Activated CD4-positive, alpha-beta T cell treated with anti-CD3 and anti-CD28 coated beads, Interleukin-2, amount 50 U/mL, for 24 hours (primary cell): ENCODE results near the gene FEM1A.
"Not testable (repeated sequence)": the region's sequence is repeated elsewhere in the genome, so short reads cannot be mapped to it uniquely, and the experiment has no call there.

Experiments used
- DNase-seq, 2 donors: peaks; one replicate each; pipeline ENCODE4 v3.0.0-alpha.2; 2020; ENCODE audit warnings: low read depth in 1 of 2, low spot score in 1 of 2

FEM1A gene

DNA sequence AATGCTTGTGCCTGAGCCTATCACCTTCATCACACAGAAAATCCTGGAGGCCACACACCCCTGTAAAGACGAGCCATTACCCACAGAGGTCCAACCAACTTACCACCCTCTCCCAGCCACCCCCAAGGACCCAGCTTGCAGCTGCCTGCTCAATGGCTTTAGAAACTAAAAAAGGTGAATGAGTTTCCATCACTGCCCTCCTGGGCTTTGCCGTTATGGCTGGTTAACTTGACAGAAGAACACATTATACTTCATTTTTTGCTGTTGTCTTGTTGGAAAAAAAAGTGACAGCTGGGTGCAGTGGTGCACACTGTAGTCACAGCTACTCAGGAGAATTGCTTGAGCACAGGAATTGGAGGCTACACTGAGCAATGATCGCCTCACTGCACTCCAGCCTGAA, 17.4 kb upstream of the FEM1A start:
- no peak for DNase-seq

DNA sequence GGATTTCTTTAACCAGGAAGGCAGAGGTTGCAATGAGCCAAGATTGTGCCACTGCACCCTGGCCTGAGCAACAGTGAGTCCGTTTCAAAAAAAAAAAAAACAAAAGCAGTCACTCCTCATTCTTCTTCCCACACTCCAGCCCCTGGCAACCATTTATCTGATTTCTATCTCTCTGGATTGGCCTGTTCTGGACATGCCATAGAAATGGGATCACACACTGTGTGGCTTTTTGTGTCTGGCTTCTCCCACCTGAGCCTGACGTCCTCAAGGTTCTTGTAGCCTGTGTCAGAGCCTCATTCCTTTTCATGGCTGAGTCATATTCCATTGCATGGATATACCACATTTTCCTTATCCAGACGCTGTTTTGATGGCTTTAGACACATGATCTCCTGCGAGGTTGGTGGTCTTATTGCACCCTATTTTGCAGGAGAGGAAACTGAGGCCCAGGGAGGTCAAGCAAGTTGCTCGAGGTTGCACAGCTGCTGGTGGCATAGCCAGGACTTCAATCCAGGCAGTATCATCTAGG, 15.8 kb upstream of the FEM1A start:
- no peak for DNase-seq

DNA sequence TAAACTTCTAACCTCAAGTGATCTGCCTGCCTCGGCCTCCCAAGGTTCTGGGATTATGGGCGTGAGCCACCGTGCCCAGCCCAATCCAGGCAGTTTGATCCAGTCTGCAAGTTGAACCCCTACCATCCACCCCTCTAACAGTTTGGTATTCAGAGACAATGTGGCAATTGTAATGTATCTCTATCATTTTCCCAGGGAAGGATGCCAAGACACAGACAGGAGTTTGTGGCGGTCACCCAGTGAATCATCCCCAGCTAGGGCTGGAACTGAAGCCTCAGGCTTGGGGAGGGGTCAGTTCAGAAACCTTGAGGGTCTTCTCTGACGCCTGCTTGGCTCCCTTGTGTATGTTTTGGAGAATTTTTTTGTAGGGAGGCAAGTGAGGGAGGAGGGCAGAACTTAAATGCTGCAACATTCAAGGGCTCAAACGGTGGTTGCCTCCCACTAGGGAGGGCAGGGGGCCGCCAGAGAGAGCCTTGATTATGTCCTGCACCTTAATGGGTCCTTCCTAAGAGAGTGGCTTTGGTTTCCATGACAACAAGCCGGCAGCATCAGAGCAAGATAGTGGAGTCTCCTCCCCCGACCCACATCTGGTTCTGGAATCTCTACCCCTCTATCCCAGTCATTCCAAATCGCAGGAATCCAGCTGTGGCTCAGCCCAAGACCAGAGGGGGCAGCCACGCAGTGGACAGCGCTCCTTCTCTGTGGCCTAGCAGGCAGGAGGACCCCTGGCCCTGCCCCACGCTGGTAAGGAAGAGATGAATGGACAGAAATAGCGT, 14.9 kb upstream of the FEM1A start:
- no peak for DNase-seq

DNA sequence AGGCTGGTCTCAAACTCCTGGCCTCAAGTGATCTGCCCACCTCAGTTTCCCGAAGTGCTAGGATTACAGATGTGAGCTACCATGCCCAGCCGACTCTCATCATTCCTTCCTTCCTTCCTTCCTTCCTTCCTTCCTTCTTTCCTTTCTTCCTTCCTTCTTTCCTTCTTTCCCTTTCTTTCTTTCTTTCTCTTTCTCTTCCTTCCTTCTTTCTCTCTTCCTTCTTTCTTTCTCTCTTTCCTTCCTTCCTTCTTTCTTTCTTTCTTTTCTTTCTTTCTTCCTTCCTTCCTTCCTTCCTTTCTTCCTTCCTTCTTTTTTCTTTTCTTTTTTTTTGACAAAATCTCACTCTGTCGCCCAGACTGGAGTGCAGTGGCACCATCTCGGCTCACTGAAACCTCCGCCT, 13.4 kb upstream of the FEM1A start:
- DNase-seq = not testable (repeated sequence)

DNA sequence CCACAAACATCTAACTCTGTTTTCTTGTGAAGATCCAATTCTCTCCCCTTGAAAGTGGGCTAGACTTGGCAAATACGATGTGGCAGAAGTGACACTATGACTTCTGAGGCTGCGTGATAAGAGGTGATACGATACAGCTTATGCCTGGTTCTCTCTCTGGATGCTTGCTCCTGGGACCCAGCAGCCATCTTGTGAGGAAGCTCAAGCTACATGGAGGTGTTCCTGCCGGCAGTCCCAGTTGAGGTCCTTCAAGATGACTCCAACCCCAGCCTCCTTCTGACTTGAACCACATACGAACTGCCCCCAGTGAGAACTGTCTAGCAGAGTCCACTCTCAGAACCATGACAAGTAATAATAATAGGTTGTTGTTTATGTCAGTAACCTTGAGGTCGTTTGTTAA, 10.7 kb upstream of the FEM1A start:
- DNase-seq = no peak

DNA sequence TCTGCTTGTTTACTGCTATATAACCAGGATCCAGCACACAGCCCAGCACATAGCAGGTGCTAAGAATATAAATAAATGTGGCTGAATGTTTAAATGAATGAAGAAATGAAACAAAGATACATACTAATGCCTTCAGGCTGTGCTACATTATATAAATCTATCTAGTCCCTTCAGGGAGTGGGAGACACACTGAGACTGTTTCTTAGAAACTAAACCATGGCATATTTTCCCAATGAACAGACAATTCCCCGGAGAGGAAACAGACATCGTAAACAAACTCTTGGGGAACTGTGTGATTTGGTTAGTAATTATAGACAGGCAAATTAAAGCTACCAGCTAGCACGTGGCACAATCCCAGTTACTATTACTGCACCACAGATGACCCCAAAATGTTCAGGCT, 9.7 kb upstream of the FEM1A start:
- DNase-seq = no peak

DNA sequence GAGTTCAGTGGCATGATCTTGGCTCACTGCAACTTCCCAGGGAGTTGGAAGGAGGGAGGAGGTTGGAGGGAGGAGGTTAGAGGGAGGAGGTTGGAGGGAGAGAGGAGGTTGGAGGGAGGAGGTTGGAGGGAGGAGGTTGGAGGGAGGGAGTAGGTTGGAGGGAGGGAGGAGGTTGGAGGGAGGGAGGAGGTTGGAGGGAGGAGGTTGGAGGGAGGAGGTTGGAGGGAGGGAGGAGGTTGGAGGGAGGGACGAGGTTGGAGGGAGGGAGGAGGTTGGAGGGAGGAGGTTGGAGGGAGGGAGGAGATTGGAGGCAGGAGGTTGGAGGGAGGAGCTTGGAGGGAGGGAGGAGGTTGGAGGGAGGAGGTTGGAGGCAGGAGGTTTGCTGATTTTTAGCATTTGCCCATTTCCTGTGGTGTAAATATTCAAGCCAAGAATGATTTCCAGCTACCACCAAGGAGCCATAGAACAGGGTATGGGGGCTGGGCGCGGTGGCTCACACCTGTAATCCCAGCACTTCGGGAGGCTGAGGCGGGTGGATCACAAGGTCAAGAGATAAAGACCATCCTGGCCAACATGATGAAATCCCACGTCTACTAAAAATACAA, 5.0 kb upstream of the FEM1A start:
- not testable (repeated sequence) for DNase-seq

DNA sequence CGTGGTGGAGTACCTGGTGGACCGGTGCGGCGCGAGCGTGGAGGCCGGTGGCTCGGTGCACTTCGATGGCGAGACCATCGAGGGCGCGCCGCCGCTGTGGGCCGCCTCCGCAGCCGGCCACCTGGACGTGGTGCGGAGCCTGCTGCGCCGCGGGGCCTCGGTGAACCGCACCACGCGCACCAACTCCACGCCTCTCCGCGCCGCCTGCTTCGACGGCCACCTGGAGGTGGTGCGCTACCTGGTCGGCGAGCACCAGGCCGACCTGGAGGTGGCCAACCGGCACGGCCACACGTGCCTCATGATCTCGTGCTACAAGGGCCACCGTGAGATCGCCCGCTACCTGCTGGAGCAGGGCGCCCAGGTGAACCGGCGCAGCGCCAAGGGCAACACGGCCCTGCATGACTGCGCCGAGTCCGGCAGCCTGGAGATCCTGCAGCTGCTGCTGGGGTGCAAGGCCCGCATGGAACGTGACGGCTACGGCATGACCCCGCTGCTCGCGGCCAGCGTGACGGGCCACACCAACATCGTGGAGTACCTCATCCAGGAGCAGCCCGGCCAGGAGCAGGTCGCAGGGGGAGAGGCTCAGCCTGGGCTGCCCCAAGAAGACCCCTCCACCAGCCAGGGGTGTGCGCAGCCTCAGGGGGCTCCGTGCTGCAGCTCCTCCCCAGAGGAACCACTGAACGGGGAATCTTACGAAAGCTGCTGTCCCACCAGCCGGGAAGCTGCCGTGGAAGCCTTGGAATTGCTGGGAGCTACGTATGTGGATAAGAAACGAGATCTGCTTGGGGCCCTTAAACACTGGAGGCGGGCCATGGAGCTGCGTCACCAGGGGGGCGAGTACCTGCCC, 708 bp downstream of the FEM1A start:
- not testable (repeated sequence) for DNase-seq

DNA sequence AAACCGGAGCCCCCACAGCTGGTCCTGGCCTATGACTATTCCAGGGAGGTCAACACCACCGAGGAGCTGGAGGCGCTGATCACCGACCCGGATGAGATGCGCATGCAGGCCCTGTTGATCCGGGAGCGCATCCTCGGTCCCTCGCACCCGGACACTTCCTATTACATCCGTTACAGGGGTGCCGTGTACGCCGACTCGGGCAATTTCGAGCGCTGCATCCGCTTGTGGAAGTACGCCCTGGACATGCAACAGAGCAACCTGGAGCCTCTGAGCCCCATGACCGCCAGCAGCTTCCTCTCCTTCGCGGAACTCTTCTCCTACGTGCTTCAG, 1.3 kb downstream of the FEM1A start:
- DNase-seq = not testable (repeated sequence)

DNA sequence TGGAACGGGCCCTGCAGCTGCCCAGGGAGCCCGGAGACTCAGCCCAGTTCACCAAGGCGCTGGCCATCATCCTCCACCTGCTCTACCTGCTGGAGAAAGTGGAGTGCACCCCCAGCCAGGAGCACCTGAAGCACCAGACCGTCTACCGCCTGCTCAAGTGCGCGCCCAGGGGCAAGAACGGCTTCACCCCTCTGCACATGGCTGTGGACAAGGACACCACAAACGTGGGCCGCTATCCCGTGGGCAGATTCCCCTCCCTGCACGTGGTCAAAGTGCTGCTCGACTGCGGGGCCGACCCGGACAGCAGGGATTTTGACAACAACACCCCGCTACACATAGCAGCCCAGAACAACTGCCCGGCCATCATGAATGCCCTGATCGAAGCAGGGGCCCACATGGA, 1.7 kb downstream of the FEM1A start:
- not testable (repeated sequence) for DNase-seq

DNA sequence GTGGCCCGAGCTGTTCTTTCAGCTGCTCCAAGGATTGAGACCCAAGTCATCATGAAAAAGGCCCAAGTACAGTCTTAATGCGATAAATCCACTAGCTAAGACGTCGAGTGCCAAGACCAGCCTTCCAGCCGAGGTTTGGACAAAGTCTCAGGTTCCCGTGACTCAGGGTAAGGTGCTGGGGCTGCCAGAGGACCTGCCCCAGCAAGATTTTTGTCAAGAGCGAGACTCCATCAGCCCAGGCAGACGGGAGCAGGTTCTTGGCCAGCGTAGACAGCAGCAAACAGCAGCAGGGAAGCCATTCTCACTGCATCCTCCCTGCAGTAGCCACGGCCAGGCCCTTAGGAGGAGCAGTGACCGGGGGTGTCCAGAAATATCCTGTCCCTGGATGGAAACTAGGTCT, 3.4 kb downstream of the FEM1A start:
- no peak for DNase-seq

DNA sequence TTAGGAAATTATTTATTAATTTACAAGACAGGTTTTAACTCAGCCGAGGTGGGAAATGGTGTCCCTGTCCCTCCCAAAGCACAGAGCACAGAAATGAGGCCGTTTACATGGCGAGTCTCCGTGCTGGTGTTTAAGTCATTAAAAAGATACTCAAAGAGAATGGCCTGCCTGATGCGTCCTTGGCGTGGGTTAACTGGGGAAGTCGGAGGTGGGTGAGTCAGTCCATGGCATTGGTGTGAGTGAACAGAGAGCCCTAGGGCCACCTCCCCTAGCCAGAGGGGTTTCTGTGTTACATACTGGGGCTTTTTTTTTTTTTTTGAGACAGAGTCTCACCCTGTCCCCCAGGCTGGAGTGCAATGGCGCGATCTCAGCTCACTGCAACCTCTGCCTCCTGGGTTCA, 3.9 kb downstream of the FEM1A start:
- DNase-seq = no peak

DNA sequence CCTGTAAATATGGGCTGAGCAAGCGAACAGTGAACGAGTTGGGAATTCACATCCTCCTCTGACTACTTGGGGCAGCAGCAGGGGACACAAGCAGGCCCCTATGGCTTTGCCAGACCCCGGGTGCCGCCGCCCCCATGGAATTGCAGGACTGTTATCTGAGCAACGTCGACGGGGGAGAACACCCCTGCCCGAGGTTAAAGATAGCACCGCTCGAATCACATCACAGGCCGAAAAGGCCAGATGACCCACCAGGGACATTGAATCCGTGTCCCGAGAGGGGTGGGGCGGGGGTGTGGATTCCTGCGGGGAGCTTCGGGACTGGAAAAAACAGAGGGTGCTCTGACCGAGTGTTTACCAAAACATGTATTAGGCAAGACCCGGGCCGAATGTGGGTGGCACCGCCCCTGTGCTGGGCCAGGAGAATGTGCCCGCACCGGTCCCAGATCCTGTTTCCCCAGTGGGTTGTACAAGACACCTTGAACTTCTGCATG, 9.1 kb downstream of the FEM1A start:
- DNase-seq = no peak

DNA sequence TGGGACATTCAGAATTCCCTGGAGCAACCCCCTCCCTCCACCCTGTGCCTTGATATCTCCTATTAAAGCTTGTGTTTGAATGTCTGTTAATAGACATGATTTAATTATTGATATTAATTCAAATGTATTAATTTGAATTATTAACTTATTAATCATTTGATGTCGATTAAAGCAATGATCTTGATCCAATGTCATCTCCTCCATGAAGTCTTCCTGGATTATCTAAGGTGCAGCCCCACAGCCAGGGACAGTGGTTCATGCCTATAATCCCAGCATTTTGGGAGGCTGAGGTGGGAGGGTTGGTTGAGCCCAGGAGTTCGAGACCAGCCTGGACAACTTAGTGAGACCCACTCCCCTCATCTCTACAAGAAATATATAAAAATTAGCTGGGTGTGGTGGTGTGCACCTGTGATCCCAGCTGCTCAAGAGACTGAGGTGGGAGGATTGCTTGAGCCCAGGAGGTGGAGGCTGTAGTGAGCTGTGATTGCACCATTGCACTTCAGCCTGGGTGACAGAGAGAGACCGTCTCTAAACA, 9.6 kb downstream of the FEM1A start:
- DNase-seq = no peak

DNA sequence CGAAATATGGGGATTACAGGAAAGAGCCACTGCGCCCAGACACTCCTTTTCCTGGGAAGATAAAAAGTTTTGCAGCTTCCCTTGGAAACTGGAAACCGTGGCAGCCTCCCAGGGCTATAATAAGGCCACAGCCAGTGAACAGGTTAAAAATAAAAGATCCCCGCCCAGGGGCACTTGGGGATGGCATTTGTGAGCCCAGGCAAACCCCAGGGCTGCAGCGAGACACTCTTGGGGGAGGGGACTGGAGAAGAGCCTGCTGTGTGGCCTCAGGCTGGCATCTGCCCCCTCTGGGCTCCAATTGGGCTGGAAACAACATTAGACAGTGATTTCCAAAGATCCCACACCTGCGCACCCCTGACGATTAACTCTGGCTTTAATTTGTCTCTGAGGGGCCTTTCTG, 11.2 kb downstream of the FEM1A start:
- DNase-seq = no peak

DNA sequence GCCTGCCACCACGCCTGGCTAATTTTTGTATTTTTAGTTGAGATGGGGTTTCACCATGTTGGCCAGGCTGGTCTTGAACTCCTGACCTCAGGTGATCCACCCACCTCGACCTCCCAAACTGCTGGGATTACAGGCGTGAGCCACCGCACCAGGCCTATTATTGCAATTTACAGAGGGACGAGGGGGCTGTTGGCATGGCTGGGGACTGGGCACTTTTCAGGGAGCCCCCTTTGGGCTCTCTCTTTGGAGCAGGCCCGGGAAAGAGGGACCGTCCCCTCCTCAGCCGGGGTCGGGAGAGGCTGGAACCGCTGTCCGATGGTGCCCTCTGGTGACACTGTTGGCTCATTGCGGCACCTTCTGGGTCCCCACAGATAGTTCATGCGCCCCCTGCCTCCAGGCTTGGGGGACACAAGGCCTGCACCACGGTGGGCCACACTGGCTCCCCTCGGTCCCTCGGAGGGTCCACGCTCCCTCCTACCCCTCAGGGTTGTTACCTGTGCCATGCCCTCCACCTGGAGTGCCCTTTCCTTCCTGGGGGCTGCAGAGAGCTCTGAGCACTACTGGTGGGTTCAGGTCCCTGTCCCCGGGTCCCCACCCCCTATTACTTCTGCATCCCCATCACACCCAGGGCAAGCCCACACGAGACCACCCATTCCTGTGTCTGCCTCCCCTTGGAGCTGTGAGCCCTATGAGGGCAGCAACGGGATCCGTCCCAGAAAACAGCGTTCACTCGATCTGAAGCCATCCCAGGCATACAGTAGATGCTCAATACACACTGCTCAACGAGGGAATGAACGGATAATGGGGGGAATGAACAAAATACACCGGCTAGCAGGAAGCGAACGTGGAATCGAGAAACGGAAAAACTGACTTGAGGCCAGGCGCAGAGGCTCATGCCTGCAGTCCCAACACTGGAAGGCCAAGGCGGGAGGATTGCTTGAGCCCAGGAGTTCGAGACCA, 12.5 kb downstream of the FEM1A start:
- peak; percentile 33 to 49 for DNase-seq

DNA sequence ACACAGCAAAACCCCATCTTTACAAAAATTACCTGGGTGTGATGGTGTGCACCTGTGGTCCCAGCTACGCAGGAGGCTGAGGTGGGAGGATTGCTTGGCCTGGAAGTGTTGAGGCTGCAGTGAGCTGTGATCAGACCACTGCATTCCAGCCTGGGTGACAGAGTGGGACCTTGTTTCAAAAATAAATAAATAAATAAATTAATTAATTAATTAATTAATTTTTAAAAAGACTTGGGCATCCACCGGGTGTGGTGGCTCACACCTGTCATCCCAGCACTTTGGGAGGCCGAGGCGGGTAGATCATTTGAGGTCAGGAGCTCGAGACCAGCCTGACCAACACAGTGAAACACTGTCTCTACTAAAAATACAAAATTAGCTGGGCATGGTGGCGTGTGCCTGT, 13.6 kb downstream of the FEM1A start:
- DNase-seq = not testable (repeated sequence)

DNA sequence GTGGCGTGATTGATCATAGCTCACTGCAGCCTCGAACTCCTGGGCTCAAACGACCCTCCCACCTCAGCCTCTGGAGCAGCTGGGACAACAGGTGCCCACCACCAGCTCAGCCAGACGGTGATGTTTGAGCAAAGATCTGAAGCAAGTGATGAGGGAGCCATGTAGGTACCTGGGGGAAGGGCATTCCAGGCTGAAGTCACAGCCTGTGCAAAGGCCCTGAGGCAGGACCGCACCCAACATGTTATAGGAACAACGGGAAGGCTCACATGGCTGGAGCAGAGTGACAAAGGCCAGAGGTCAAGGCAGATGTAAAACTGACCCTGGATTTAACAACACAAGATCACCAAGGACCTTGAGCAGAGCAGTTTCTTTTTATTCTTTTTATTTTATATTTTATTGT, 14.8 kb downstream of the FEM1A start:
- DNase-seq = no peak

DNA sequence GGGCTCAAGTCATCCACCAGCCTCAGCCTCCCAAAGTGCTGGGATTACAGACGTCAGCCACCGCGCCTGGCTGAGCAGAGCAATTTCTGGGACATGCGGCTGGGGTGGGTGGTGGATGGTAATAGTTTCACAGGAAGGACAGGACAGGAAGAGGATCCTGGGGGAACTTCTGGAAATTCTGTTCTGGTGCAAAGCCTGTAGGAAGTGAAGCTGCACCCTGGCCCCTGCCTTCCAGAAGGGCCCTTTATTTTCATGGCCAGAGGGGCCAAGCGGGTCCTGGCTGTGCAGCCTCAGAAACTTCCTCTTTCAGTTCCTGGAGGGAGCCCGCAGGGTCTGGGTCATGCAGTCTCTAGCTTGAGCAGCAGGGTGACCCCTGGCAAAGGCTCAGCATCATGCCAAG, 15.7 kb downstream of the FEM1A start:
- DNase-seq = no peak
